Prostate gland (tissue), 2 donors: ENCODE measurements around the gene PPP2R1A. TPM values are rescaled to one million over a fixed set of nuclear protein-coding genes. Genes with fewer than 3 reads are reported as not detected.

Experiments
- DNase-seq: peaks from one replicate; pipeline ENCODE4 v3.0.0-alpha.2; 2019; ENCODE audit warnings: low spot score
- H3K27ac ChIP-seq, 2 donors: fragments of 200-600 bp; sonication (generic); 2 replicates each; pipeline ENCODE4 v1.5.1; 2017 to 2019
- H3K27me3 ChIP-seq: fragments of 200-600 bp; sonication (generic); replicated peaks from 2 replicates; pipeline ENCODE4 v1.5.1; 2019; ENCODE audit not compliant: insufficient read depth
- H3K36me3 ChIP-seq, 2 donors: fragments of 200-600 bp; sonication (generic); 1 replicate in 1 of 2; 2 replicates in 1 of 2; pipeline versions ENCODE4 v1.5.1 to v1.8.1; 2017 to 2019
- H3K4me1 ChIP-seq: fragments of 200-600 bp; sonication (generic); replicated peaks from 2 replicates; pipeline ENCODE4 v1.5.1; 2019
- H3K4me3 ChIP-seq, 2 donors: fragments of 200-600 bp; sonication (generic); 2 replicates each; pipeline ENCODE4 v1.5.1; 2017 to 2019
- H3K9me3 ChIP-seq: fragments of 200-600 bp; sonication (generic); 2 replicates; pipeline ENCODE4 v1.5.1; 2017
- CTCF ChIP-seq, 4 experiments: fragments of 200-600 bp in 2 of 4; fragments of 450-650 bp in 2 of 4; sonication (generic) in 2 of 4; IDR thresholded peaks; 1 replicate in 3 of 4; 2 replicates in 1 of 4; pipeline ENCODE4 v1.5.1; 2016 to 2019; ENCODE audit warnings: antibody characterized with exemption in 4 of 4, mild to moderate bottlenecking in 2 of 4, moderate library complexity in 2 of 4
- POLR2A ChIP-seq: fragments of 450-650 bp; IDR thresholded peaks from one replicate; pipeline ENCODE4 v1.6.1; 2016; ENCODE audit warnings: antibody characterized with exemption, mild to moderate bottlenecking
- POLR2AphosphoS5 ChIP-seq: sonication (generic); formaldehyde crosslinking; IDR thresholded peaks from one replicate; pipeline ENCODE4 v1.6.1; 2017; ENCODE audit warnings: antibody characterized with exemption
- WGBS: methylation state at CpG from one replicate; pipeline ENCODE4 v1.1.5; 2018; 5-methylcytosine and 5-hydroxymethylcytosine counted together
- intact Hi-C: fragments of 100-400 bp; cut with DNase I; formaldehyde crosslinking; loops from one replicate; pipeline ENCODE4 v1.14.2; 2022
- total RNA-seq, 2 donors: library from RNA; depleted of rRNA; stranded (reverse); fragments of >200 nt; gene quantifications; one replicate each; pipeline ENCODE4 v1.1.0, GENCODE V29; 2016

The PPP2R1A gene
- total RNA-seq, 2 donors from 2014 or later, result 265 to 358 TPM

GRCh38 chr19:52219611-52220010 is 29.8 kb downstream of the PPP2R1A start:
- no peak overlapping the region for H3K4me3 ChIP-seq
- TF ChIP-seq POLR2AphosphoS5, result no peak
- no peak for TF ChIP-seq POLR2A
- TF ChIP-seq CTCF (IDR thresholded peaks at IDR 0.05), result no peak
- peaks cover 43 to 51% of the 10 kb centered on the region in 2 donors for H3K36me3 ChIP-seq
- WGBS, result 97% methylated on average over 8 of the region's 8 CpGs
- DNase-seq, result no peak
- no peaks in the 10 kb centered on the region for H3K9me3 ChIP-seq
- no peaks in the 10 kb centered on the region for H3K4me1 ChIP-seq
- intact Hi-C loops, result no loop called here
- no peak overlapping the region for H3K27ac ChIP-seq
- no peaks in the 10 kb centered on the region for H3K27me3 ChIP-seq

DNA sequence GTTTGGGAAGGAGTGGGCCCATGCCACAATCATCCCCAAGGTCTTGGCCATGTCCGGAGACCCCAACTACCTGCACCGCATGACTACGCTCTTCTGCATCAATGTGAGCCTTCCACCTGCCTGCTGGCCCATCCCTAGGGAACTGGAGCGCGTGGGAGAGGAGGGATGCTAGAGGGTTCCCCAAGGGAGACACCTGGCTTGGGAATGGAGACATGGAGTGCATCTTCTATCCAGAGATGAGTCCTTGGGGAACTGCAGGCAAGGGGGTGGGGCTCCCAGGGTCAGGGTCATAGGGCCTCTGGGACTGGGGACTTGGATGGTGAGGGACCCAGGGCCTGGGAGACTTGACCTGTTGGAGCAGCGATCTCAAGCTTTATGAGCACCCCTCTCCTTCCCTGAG is 31.2 kb downstream of the PPP2R1A start:
- Histone ChIP-seq H3K9me3 (no peaks in the 10 kb centered on the region), H3K4me3 (no peak overlapping the region), H3K36me3 (peaks cover 49 to 52% of the 10 kb centered on the region in 2 donors), H3K27ac (no peak overlapping the region), H3K4me1 (no peaks in the 10 kb centered on the region), H3K27me3 (no peaks in the 10 kb centered on the region)
- intact Hi-C loops, result no loop called here
- no peak for DNase-seq
- WGBS, result 97% methylated on average over 6 of the region's 6 CpGs
- TF ChIP-seq POLR2AphosphoS5 (no peak), POLR2A (no peak), CTCF (IDR thresholded peaks at IDR 0.05) (no peak)

DNA sequence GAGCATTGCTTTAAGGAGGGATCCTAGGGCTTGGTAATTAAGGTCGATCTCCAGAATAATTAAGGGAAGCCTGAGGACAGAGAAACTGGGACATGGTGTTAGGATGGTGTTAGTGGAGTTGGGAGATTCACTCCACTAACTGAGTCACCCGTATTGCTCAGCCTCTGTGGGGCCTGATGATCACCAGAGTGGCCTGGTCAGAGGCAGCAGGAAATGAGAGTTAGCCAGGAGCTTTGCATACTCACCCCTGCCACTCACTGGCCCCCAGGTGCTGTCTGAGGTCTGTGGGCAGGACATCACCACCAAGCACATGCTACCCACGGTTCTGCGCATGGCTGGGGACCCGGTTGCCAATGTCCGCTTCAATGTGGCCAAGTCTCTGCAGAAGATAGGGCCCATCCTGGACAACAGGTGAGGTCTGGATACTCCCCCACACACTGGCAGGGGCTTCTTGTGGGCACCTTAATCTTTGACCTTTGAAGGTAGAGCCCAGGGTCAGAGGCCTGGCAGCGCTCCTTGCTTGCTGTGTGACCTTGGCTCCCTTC is 32.1 kb downstream of the PPP2R1A start:
- Histone ChIP-seq H3K4me1 (no peaks in the 10 kb centered on the region), H3K4me3 (no peak overlapping the region), H3K27ac (no peak overlapping the region), H3K9me3 (no peaks in the 10 kb centered on the region), H3K27me3 (no peaks in the 10 kb centered on the region), H3K36me3 (peaks cover 46 to 57% of the 10 kb centered on the region in 2 donors)
- WGBS, result 92% methylated on average over 7 of the region's 7 CpGs
- no peak for DNase-seq
- TF ChIP-seq POLR2AphosphoS5 (no peak), CTCF (IDR thresholded peaks at IDR 0.05) (no peak), POLR2A (no peak)
- intact Hi-C loops, result no loop called here

- WGBS, result 90% methylated on average over 5 of the region's 5 CpGs
- TF ChIP-seq POLR2A (no peak), POLR2AphosphoS5 (no peak), CTCF (IDR thresholded peaks at IDR 0.05) (no peak)
- no peak overlapping the region for H3K4me3 ChIP-seq
- no peak overlapping the region for H3K27ac ChIP-seq
- no peak for DNase-seq
- no peaks in the 10 kb centered on the region for H3K9me3 ChIP-seq
- peaks cover 42 to 46% of the 10 kb centered on the region in 2 donors for H3K36me3 ChIP-seq
- H3K4me1 ChIP-seq, result no peaks in the 10 kb centered on the region
- no peaks in the 10 kb centered on the region for H3K27me3 ChIP-seq
- intact Hi-C loops, result no loop called here
These were observed 34.4 kb downstream of the PPP2R1A start for GRCh38 chr19:52224211-52224610.

GRCh38 chr19:52226652-52227051 is 36.8 kb downstream of the PPP2R1A start:
- Histone ChIP-seq H3K27ac (no peak overlapping the region), H3K27me3 (no peaks in the 10 kb centered on the region), H3K9me3 (no peaks in the 10 kb centered on the region), H3K4me3 (no peak overlapping the region), H3K4me1 (no peaks in the 10 kb centered on the region), H3K36me3 (peaks cover 21 to 24% of the 10 kb centered on the region in 2 donors)
- TF ChIP-seq POLR2AphosphoS5 (no peak), POLR2A (no peak), CTCF (IDR thresholded peaks at IDR 0.05) (no peak)
- WGBS, result 80% methylated on average over 4 of the region's 4 CpGs
- DNase-seq, result no peak
- intact Hi-C loops, result no loop called here
